ENCODE data around the gene YKT6.
"Not testable (repeated sequence)": the region's sequence is repeated elsewhere in the genome, so short reads cannot be mapped to it uniquely, and the experiment has no call there.

Gene YKT6

GRCh38 chr7:44172803-44173424 is 27.9 kb upstream of the YKT6 start:
- DNase-seq, result no peak

GRCh38 chr7:44173911-44174693 is 26.7 kb upstream of the YKT6 start:
- no peak for DNase-seq

- not testable (repeated sequence) for DNase-seq
These were observed 26.2 kb upstream of the YKT6 start for GRCh38 chr7:44174694-44174948.

- no peak for DNase-seq
These were observed 25.0 kb upstream of the YKT6 start for GRCh38 chr7:44175730-44176129.

- no peak for DNase-seq
These were observed 24.3 kb upstream of the YKT6 start for GRCh38 chr7:44176486-44176885.

- DNase-seq, result no peak
These were observed 23.1 kb upstream of the YKT6 start for GRCh38 chr7:44177570-44178131.

GRCh38 chr7:44180631-44181030 is 20.1 kb upstream of the YKT6 start:
- no peak for DNase-seq

- DNase-seq, result no peak
These were observed 18.0 kb upstream of the YKT6 start for GRCh38 chr7:44182827-44183226.

GRCh38 chr7:44183386-44183785 is 17.4 kb upstream of the YKT6 start:
- DNase-seq, result no peak

- no peak for DNase-seq
These were observed 16.4 kb upstream of the YKT6 start for GRCh38 chr7:44184206-44184872.

- no peak for DNase-seq
These were observed 15.8 kb upstream of the YKT6 start for GRCh38 chr7:44184873-44185446.

GRCh38 chr7:44185729-44186128 is 15.0 kb upstream of the YKT6 start:
- DNase-seq, result no peak

GRCh38 chr7:44186736-44187135 is 14.0 kb upstream of the YKT6 start:
- DNase-seq, result no peak

GRCh38 chr7:44187636-44188416 is 13.0 kb upstream of the YKT6 start:
- DNase-seq, result no peak

GRCh38 chr7:44188480-44189225 is 12.1 kb upstream of the YKT6 start:
- DNase-seq, result no peak

GRCh38 chr7:44189286-44189992 is 11.3 kb upstream of the YKT6 start, which contains the start of gene GCK:
GCK (minus strand) TSS chr7:44189439; CDS start chr7:44188953, 486 bp downstream.
- DNase-seq, result no peak

- no peak for DNase-seq
These were observed 10.5 kb upstream of the YKT6 start for GRCh38 chr7:44189993-44190872.

GRCh38 chr7:44191171-44191570 is 9.6 kb upstream of the YKT6 start:
- DNase-seq, result no peak

- DNase-seq, result no peak
These were observed 7.6 kb upstream of the YKT6 start for GRCh38 chr7:44193011-44193802.

All from NCI-H1930 (cell line).